ENCODE results near the gene VGLL2. TPM values are rescaled to one million over a fixed set of nuclear protein-coding genes. Genes with fewer than 3 reads are reported as not detected.
A peak's percentile ranks its signal among the peaks of the same experiment; 100 is the strongest.
"Not testable (repeated sequence)": the region's sequence is repeated elsewhere in the genome, so short reads cannot be mapped to it uniquely, and the experiment has no call there.

Gene VGLL2
- not detected for total RNA-seq

DNA sequence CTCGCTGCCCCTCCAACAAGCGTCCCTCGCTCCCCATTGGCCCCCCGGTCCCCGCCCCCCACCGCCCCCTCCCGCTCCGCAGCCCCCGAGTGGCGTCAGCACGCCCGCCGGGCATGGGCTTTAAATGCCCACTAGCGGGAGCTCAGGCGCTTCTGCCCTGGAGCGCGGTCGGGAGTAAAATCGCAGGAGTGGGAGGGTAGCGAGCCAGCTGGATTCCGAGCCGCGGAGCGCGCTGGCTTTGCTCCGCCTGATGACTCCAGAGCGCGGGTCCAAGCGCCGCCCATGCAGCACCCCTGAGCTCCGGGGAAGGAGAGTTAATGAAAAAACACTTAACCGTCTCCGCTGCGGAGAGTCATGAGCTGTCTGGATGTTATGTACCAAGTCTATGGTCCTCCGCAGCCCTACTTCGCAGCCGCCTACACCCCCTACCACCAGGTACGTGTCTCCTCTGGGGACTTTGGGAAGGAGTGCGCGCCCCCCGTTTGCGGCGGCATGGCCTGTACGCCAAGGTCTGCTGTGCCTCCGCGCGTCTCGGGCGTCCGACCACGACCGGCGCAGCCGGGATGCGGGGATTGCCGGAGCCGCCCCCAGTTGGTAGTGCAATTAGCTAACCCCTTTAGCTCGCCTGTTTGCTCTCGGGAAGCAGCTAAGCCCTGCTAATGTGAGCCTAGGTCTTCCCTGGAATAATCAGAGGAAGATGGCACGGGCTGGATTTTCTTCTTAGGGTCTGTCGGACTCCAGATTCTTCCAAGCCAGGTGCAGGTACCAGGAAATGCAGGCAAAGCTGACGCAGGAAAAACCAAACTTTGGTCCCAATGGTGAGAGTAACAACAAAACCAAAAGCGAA lies at the start of gene VGLL2:
TSS of gene VGLL2 (plus strand) at position 149 of the 847 bp plus-strand sequence. CDS start at position 355, 206 bp downstream.
- DNase-seq (ENCODE audit: low spot score): peak; percentile 46

GRCh38 chr6:117222861-117223260 lies 42.5 kb upstream of the VGLL2 start:
- no peak for DNase-seq (ENCODE audit: low spot score)

- DNase-seq (ENCODE audit: low spot score): no peak
Observed at GRCh38 chr6:117226778-117227177, 38.6 kb upstream of the VGLL2 start.

DNA sequence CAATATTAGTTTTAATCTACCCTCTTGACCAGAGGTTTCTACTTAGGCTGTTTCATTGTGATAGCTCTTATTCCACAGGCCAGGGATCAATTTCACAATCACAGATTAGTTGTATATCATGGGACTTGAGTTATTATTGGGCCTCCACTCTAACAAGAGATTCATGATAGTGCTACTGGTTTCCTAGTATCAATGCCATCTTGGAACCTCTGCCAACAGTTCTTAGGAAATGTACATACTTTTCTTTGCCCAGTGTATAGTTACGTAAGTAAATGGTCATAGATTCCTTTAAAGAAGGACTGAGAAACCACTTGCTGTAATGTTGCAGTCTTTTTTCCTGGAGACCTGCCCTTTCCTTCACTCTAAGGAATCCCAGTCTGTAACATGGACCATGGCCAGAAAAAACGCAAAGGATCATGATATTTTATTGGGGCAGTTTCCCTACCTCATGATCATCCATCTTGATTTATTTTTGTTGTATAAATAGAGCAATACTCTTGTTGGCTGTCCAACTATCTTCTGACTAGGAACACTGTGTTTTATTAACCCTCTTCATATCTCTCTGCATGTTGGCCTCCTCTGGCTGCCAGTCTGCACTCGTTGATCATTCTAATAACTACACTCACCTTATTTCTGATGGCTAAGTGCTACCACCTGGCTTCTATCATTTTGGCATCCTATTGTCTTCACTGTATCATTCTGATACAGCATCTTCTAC lies 38.0 kb upstream of the VGLL2 start:
- no peak for DNase-seq (ENCODE audit: low spot score)

GRCh38 chr6:117228202-117228601 lies 37.2 kb upstream of the VGLL2 start:
- DNase-seq (ENCODE audit: low spot score): no peak

DNA sequence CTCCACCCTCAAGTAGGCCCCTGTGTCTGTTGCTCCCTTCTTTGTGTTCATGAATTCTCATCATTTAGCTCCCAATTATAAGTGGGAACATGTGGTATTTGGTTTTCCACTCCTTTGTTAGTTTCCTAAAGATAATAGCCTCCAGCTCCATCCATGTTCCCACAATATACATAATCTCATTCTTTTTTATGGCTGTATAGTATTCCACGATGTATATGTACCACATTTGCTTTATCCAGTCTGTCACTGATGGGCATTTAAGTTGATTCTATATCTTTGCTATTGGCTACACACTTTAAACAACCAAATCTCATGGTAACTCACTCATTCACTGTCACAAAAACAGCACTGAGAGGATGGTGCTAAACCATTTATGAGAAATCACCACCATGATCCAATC lies 35.5 kb upstream of the VGLL2 start:
- DNase-seq (ENCODE audit: low spot score): no peak

- DNase-seq (ENCODE audit: low spot score): no peak
Observed at GRCh38 chr6:117231466-117231865, 33.9 kb upstream of the VGLL2 start.

DNA sequence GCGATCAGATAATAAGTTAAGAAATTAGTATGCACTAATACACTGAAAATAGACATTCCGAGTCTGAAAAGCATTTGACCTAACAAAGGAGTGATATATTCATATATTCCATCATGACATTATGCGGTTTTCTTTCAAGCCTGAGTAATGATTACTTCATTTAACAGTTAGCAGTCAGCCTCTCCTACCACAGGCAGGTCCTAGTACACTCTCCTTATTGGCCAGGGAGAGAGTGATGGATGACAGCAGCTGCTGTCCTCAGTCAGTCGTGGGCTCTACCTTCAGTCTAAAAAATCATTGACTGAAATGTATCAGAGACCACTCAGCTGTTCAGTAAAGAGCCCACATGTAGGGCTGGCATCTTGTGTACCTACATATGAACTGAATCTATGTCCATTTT lies 33.2 kb upstream of the VGLL2 start:
- DNase-seq (ENCODE audit: low spot score): no peak

DNA sequence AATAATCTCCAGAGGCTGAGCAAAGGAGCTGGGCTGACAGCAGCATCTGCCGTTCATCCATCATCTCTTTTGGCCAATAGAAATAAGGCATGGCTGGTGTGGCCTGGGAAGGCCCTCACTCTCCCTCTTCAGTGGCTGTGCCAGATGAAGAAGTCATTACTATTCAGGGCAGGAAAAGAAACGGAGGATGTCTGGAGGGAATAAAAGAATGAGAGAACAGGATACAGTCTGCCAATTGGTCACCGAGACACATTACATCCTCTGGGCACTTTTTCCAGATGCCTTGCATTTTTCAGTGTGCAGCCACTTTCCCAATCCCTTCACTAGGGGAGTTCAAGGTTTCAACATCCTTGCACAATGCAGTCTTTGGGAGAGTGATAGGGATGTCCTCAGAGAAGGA lies 32.2 kb upstream of the VGLL2 start:
- DNase-seq (ENCODE audit: low spot score): no peak

- DNase-seq (ENCODE audit: low spot score): no peak
Observed at GRCh38 chr6:117237561-117237960, 27.8 kb upstream of the VGLL2 start.

GRCh38 chr6:117244571-117244970 lies 20.8 kb upstream of the VGLL2 start:
- DNase-seq (ENCODE audit: low spot score): not testable (repeated sequence)

- not testable (repeated sequence) for DNase-seq (ENCODE audit: low spot score)
Observed at GRCh38 chr6:117244979-117245378, 20.4 kb upstream of the VGLL2 start.

- DNase-seq (ENCODE audit: low spot score): no peak
Observed at GRCh38 chr6:117253785-117254184, 11.6 kb upstream of the VGLL2 start.

DNA sequence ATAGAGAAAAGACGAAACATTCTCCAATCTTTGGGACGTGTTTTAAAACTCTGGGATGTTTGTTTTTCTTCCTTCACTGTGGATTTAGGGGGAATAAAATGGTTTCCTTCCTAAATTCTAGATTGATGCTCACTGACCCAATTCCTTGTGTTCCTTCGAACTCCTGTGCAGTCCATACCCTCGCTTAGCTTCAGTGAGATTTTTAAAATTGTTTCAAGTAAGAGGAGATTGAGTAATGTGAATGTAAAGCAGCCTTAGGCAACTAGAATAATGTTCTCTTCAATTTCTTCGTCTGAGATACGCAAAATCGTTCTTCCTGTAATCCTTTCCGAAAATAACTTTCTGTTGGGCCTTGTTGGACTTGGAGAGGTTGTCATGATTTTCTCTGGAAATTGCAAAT lies 2.6 kb upstream of the VGLL2 start:
- no peak for DNase-seq (ENCODE audit: low spot score)

- DNase-seq (ENCODE audit: low spot score): no peak
Observed at GRCh38 chr6:117263353-117263927, 1.9 kb upstream of the VGLL2 start.

- no peak for DNase-seq (ENCODE audit: low spot score)
Observed at GRCh38 chr6:117264369-117264691, 1.0 kb upstream of the VGLL2 start.

GRCh38 chr6:117264692-117265409 lies 507 bp upstream of the VGLL2 start:
- DNase-seq (ENCODE audit: low spot score): no peak

- DNase-seq (ENCODE audit: low spot score): no peak
Observed at GRCh38 chr6:117266257-117267053, 1.1 kb downstream of the VGLL2 start.

DNA sequence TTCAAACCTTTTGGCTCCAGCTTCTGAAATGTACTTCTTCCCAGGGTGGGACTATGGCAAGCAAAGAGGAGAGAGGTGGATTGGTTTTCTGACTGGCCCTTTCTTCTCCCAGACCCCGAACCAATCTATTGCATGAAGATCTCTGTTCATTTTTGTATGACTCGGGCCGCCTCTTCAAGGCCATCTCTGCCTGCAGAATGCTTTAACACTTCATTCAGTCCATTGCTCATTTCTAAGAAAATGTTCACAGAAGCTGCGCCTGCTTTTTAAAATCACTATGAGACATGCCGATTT lies 1.6 kb downstream of the VGLL2 start:
- DNase-seq (ENCODE audit: low spot score): no peak

DNA sequence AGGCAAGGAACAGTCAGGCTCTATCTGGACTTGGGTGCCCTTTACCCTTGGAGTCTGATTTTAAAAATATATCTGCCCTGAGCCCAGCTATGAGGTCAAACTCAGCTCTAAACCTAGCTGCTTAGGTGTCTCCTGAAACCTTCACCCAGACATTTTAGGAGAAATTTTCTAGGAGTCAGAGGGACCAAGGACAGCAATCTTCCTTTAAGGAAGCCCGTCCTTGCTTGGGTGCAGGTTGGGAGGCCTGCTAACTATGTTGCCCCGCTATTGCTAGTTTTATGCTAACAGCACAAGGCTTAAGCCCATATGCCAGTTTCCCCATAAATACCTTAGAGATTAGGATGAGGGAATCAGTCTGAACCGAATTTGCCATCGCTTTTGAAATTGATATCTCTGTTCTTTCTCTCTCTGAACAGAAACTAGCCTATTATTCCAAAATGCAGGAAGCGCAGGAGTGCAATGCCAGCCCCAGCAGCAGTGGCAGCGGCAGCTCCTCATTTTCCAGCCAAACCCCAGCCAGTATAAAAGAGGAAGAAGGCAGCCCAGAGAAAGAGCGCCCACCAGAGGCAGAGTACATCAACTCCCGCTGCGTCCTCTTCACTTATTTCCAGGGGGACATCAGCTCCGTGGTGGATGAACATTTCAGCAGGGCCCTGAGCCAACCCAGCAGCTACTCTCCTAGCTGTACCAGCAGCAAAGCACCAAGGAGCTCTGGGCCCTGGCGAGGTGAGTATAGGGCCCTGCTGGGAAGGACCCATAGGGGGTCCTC lies 2.6 kb downstream of the VGLL2 start:
- DNase-seq (ENCODE audit: low spot score): no peak

GRCh38 chr6:117268924-117269323 lies 3.6 kb downstream of the VGLL2 start:
- no peak for DNase-seq (ENCODE audit: low spot score)
